Panc1 (cell line): ENCODE data around the gene C5AR1.

ENCODE experiments used
- CTCF ChIP-seq: fragments of 450-650 bp; IDR thresholded peaks from 2 replicates; pipeline ENCODE4 v1.5.1; 2017; ENCODE audit warnings: mild to moderate bottlenecking
- POLR2AphosphoS5 ChIP-seq: IDR thresholded peaks from 2 replicates; pipeline ENCODE4 v1.6.1; 2012; ENCODE audit warnings: mild to moderate bottlenecking, low read depth, low read length, moderate library complexity
- TCF7L2 ChIP-seq: IDR thresholded peaks from 2 replicates; pipeline ENCODE4 v1.6.1; 2011; ENCODE audit warnings: mild to moderate bottlenecking, low read depth, low read length, inconsistent platforms

GRCh38 chr19:47341734-47342133, 32.1 kb downstream of the C5AR1 start:
- TF ChIP-seq CTCF, result no peak
- no peak for TF ChIP-seq TCF7L2
- TF ChIP-seq POLR2AphosphoS5, result no peak
